Kidney epithelial cell (primary cell): ENCODE data around the gene ASB13. TPM values are rescaled to one million over a fixed set of nuclear protein-coding genes. Genes with fewer than 3 reads are reported as not detected.

ENCODE experiments used
- DNase-seq: peaks from one replicate; pipeline ENCODE4 v3.0.0-alpha.2; 2010; ENCODE audit warnings: low read depth
- H3K27me3 ChIP-seq: 2 replicates; pipeline ENCODE4 v1.6.0; 2011; ENCODE audit warnings: low read length; ENCODE audit not compliant: control insufficient read depth, insufficient read depth
- H3K36me3 ChIP-seq: 2 replicates; pipeline ENCODE4 v1.5.1; 2011; ENCODE audit warnings: low read length; ENCODE audit not compliant: control insufficient read depth, insufficient read depth
- H3K4me3 ChIP-seq: 2 replicates; pipeline ENCODE4 v1.5.1; 2011; ENCODE audit warnings: low read depth, mild to moderate bottlenecking, control low read depth, low read length
- total RNA-seq: library from RNA; depleted of rRNA; stranded (reverse); fragments of >200 nt; gene quantifications from 2 replicates; pipeline ENCODE4 v1.2.3, GENCODE V29; 2015
- TF ChIP-seq, protein P1 (sequence below): IDR thresholded peaks from 2 replicates; pipeline ENCODE4 v1.5.1; 2011; ENCODE audit warnings: mild to moderate bottlenecking, moderate library complexity, low read length, control low read depth, inconsistent platforms; ENCODE audit not compliant: insufficient read depth, poor library complexity, severe bottlenecking

ASB13 gene
- total RNA-seq, 1 donor from 2014 or later: 17.3 TPM

DNA sequence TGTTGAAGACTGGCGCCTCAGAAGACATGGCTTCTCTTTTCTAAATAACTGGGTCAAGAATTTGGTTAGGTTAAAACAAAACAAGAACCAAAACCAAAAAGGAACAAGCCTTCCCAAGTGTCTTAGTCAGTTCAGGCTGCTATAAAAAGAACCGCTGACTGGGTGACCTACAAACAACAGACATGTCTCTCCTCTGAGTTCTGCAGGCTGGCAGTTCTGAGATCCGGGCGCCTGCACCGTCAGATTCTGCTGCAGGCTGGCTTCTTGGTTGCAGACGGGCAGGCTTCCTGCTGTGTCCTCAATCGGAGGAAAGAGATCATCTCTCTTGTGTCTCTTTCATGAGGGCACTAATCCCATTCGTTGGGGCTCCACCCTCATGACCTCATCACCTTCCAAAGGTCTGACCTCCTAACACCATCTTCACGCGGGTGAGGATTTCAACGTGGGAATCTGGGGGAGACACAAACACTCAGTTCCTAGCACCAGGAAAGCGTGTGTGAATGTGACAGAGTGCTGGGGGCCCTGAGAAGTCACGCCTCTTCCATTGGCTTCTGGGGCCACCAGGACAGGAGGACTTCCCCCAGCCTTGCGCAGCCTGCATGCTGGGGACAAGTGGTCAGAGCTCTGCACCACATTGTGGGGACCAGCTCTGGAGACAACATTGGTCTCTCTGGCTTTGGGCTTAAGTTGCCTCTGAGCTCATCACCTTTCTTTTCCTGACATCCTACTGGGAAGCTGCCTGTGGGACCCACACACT lies 63.1 kb downstream of the ASB13 start:
- Histone ChIP-seq H3K4me3 (no peak overlapping the region), H3K36me3 (no peaks in the 10 kb centered on the region), H3K27me3 (no peaks in the 10 kb centered on the region)
- TF ChIP-seq, protein P1, sequence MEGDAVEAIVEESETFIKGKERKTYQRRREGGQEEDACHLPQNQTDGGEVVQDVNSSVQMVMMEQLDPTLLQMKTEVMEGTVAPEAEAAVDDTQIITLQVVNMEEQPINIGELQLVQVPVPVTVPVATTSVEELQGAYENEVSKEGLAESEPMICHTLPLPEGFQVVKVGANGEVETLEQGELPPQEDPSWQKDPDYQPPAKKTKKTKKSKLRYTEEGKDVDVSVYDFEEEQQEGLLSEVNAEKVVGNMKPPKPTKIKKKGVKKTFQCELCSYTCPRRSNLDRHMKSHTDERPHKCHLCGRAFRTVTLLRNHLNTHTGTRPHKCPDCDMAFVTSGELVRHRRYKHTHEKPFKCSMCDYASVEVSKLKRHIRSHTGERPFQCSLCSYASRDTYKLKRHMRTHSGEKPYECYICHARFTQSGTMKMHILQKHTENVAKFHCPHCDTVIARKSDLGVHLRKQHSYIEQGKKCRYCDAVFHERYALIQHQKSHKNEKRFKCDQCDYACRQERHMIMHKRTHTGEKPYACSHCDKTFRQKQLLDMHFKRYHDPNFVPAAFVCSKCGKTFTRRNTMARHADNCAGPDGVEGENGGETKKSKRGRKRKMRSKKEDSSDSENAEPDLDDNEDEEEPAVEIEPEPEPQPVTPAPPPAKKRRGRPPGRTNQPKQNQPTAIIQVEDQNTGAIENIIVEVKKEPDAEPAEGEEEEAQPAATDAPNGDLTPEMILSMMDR: no peak
- no peak for DNase-seq

DNA sequence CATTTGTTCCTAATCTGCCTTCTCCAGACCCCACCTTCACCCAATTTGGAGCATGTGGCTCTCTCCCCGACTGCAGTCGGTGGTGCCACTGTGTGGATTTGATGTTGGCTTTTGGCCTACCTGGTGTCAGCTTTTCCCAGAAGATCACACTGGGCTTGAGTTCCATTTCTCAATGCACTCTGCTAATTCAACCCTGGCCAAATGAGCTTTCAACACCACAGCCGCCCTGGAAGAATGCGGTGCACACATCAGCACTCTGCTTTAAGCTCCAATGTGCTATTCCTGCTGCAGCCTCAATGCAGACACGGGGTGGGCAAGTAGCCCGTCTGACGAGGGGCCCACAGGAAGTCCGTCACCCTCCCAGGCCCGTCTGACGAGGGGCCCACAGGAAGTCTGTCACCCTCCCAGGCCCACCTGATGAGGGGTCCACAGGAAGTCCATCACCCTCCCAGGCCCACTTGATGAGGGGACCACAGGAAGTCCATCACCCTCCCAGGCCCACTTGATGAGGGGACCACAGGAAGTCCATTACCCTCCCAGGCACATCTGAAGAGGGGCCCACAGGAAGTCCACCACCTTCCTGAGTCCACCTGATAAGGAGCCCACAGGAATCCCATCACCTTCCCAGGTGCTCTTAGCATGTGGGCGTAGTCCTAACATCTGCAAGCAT lies 64.4 kb downstream of the ASB13 start:
- DNase-seq: no peak
- Histone ChIP-seq H3K36me3 (no peaks in the 10 kb centered on the region), H3K27me3 (no peaks in the 10 kb centered on the region), H3K4me3 (no peak overlapping the region)
- TF ChIP-seq, protein P1: no peak

DNA sequence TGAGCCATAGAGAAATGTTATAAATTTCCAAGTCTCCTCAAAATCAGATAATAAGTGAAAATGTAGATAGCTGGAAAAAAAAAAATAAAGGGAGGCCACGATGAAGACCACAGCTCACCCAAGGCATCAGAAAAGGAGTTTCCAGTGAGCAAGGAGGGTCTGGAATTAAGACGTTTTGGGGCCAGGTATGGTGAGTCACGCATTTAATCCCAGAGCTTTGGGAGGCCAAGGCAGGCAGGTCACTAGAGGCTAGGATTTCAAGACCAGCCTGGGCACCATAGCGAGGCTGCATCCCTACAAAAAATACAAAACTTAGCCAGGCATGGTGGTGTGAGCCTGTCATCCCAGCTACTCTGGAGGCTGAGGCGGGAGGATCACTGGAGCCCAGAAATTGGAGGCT lies 65.5 kb downstream of the ASB13 start:
- no peaks in the 10 kb centered on the region for H3K27me3 ChIP-seq
- no peak for DNase-seq
- H3K4me3 ChIP-seq: no peak overlapping the region
- H3K36me3 ChIP-seq: no peaks in the 10 kb centered on the region
- TF ChIP-seq, protein P1: no peak

DNA sequence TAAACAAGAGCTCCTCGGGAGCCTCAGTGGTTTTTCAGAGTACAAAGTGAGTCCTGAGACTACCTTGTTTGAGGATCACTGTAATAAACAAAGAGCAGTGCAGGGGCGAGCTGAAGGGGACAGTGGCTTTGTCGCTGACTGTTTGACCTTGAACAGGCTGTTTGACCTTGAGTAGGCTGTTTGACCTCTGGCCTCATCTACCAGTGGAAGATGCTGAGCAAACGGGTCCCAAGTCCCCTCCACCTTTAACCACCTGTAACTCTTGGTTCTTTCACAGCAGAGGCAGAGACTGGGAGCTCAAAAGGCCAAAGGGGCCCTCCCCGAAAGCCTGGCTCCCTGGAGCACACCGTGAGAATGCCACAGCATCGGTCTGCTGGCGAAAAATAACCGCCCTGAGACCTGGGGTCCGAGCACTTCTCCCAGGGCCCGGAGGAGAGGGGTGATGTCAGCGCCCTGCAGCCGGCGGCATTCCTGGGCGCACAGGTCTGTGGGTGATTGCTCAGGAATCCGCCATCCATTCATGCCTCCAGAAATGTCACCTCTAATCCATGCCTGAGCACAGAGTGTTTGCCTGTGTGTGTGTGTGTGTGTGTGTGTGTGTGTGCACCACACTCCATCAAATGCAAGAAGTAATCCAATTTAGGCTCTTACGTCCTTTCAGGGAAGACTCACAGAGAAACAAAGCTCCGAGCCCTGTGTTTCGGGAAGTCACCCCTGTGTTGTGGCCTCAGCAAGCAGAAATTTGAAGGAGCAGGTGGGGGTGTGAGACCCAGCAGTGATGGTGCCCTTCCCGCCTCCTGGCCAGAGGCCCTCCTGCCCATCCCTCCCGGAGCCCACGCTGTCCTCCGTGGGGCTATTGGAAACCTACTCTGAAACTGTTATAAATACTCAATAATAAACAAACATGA lies 66.5 kb downstream of the ASB13 start:
- TF ChIP-seq, protein P1: no peak
- H3K4me3 ChIP-seq: no peak overlapping the region
- DNase-seq: no peak
- H3K36me3 ChIP-seq: no peaks in the 10 kb centered on the region
- H3K27me3 ChIP-seq: no peaks in the 10 kb centered on the region

DNA sequence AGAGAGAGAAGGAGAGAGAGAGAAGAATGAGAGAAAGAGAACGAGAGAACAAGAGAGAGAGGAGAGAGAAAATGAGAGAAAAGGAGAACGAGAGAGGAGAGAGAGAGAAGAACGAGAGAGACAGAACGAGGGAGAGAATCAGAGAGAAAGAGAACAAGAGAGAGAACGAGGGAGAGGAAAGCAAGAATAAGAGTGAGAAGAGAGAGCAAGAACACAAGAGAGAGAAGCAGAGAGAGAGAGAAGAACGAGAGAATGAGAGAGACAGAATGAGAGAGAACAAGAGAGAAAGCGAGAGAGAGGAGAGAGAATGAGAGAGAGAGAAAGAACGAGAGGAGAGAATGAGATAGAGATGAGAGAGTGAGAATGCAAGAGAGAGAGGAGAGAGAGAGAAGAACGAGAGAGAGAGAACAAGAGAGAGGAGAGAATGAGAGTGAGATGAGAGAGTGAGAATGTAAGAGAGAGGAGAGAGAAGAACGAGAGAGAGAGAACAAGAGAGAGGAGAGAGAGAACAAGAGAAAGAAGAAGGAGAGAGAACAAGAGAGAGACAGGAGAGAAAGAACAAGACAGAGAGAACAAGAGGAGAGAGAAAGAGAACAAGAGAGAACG lies 68.2 kb downstream of the ASB13 start:
- Histone ChIP-seq H3K36me3 (no peaks in the 10 kb centered on the region), H3K4me3 (no peak overlapping the region), H3K27me3 (no peaks in the 10 kb centered on the region)
- TF ChIP-seq, protein P1: no peak
- no peak for DNase-seq
